Transverse colon (tissue), 4 donors: ENCODE data around the gene PRH2. TPM values are rescaled to one million over a fixed set of nuclear protein-coding genes. Genes with fewer than 3 reads are reported as not detected.

Experiments
- DNase-seq: peaks from one replicate; pipeline ENCODE4 v3.0.0-alpha.2; 2019
- H3K27ac ChIP-seq, 4 donors: fragments of 200-600 bp; sonication (generic); 2 replicates each; pipeline ENCODE4 v1.5.1; 2016 to 2018; ENCODE audit warnings: inconsistent platforms in 4 of 4
- H3K27me3 ChIP-seq: fragments of 200-600 bp; sonication (generic); 2 replicates; pipeline ENCODE4 v1.5.1; 2017; ENCODE audit warnings: inconsistent platforms
- H3K36me3 ChIP-seq, 4 donors: fragments of 200-600 bp; sonication (generic); 2 replicates each; pipeline ENCODE4 v1.5.1; 2017 to 2019; ENCODE audit warnings: inconsistent platforms in 4 of 4
- H3K4me1 ChIP-seq, 4 donors: fragments of 200-600 bp; sonication (generic); 2 replicates each; pipeline ENCODE4 v1.5.1; 2017 to 2020; ENCODE audit warnings: inconsistent platforms in 4 of 4
- H3K4me3 ChIP-seq, 4 donors: fragments of 200-600 bp; sonication (generic); 1 replicate in 1 of 4; 2 replicates in 3 of 4; pipeline versions ENCODE4 v1.5.1 to v1.6.1; 2017 to 2019; ENCODE audit warnings: inconsistent platforms in 4 of 4
- H3K9me3 ChIP-seq, 2 donors: fragments of 200-600 bp; sonication (generic); 2 replicates each; pipeline ENCODE4 v1.5.1; 2017 to 2019; ENCODE audit warnings: inconsistent platforms in 2 of 2
- CTCF ChIP-seq, 5 experiments: fragments of 200-600 bp in 3 of 5; fragments of 450-650 bp in 2 of 5; sonication (generic) in 3 of 5; IDR thresholded peaks; 1 replicate in 2 of 5; 2 replicates in 3 of 5; pipeline ENCODE4 v1.5.1; 2016 to 2017; ENCODE audit warnings: antibody characterized with exemption in 5 of 5, inconsistent platforms in 3 of 5, mild to moderate bottlenecking in 2 of 5, moderate library complexity in 1 of 5
- EP300 ChIP-seq: sonication (generic); formaldehyde crosslinking; IDR thresholded peaks from one replicate; pipeline ENCODE4 v1.6.1; 2017; ENCODE audit warnings: antibody characterized with exemption, low read depth
- POLR2A ChIP-seq: fragments of 450-650 bp; IDR thresholded peaks from one replicate; pipeline ENCODE4 v1.6.1; 2016; ENCODE audit warnings: antibody characterized with exemption, mild to moderate bottlenecking, moderate library complexity
- POLR2AphosphoS5 ChIP-seq, 3 donors: sonication (generic); formaldehyde crosslinking; IDR thresholded peaks; one replicate each; pipeline ENCODE4 v1.6.1; 2016; ENCODE audit warnings: antibody characterized with exemption in 3 of 3
- WGBS, 2 donors: methylation state at CpG; one replicate each; pipeline ENCODE4 v1.1.5; 2018; ENCODE audit warnings: low coverage in 1 of 2; 5-methylcytosine and 5-hydroxymethylcytosine counted together
- in situ Hi-C, 4 donors: fragments of 200-750 bp; cut with MboI; loops; one replicate each; pipeline versions ENCODE4 v1.15.0 to v1.15.1; 2017; ENCODE audit warnings: low sequenced_read_pairs in 3 of 4, low pct_ligation_motif_present in 1 of 4, low pct_unique_long_range_greater_than_20kb in 1 of 4
- intact Hi-C: fragments of 100-400 bp; cut with DNase I; formaldehyde crosslinking; loops from one replicate; pipeline ENCODE4 v1.15.1; 2023; ENCODE audit warnings: low total_unique reads
- total RNA-seq, 4 donors: library from RNA; depleted of rRNA; stranded (reverse); fragments of >200 nt; gene quantifications; one replicate each; pipeline ENCODE4 v1.1.0, GENCODE V29; 2016

PRH2 gene
- total RNA-seq, 4 donors from 2014 or later, result not detected

DNA sequence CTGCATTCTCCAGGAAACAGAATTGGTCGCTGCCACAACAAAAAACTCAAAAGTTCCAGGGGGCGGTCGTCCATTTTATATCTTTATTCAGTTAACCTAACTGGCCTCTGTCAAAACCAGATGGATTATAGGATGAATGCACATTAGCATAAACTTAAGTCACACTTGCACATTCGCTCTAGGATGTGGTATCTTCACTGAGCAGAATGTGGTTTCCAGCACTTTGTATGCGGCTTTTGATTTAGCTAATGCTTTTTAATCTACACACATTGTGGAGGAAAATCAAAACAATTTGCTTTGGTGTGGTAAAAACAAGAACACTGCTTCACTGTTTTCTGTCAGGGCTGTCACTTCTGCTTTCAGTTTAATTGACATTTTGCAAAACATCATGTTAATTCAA is 53.2 kb downstream of the PRH2 start:
- H3K27ac ChIP-seq, result no peak overlapping the region
- no peak overlapping the region for H3K4me3 ChIP-seq
- no peaks in the 10 kb centered on the region for H3K36me3 ChIP-seq
- no peaks in the 10 kb centered on the region for H3K9me3 ChIP-seq
- DNase-seq, result no peak
- intact Hi-C loops, result no loop called here
- in situ Hi-C loops, result no loop called here
- no peaks in the 10 kb centered on the region for H3K27me3 ChIP-seq
- TF ChIP-seq EP300 (no peak), CTCF (IDR thresholded peaks at IDR 0.05) (no peak), POLR2A (no peak), POLR2AphosphoS5 (IDR thresholded peaks at IDR 0.05) (no peak)
- H3K4me1 ChIP-seq, result no peaks in the 10 kb centered on the region
- WGBS, 2 donors, result 79 to 96% methylated on average over 3 to 5 of the region's 5 CpGs

Other genes with a start within 250 kb of the PRH2 start
- gene YBX3, start 205.9 kb upstream of the PRH2 start, total RNA-seq, result 100 to 1,000 TPM; 137 to 537 (median 236) TPM
- gene TAS2R7, start 126.6 kb upstream of the PRH2 start, total RNA-seq, result not detected
- gene TAS2R8, start 122.0 kb upstream of the PRH2 start, total RNA-seq, result not detected
- gene TAS2R9, start 119.1 kb upstream of the PRH2 start, total RNA-seq, result not detected
- gene TAS2R10, start 102.9 kb upstream of the PRH2 start, total RNA-seq, result under 1 TPM in 1 of 4 donors, not detected in 3; 0.79 TPM
- 1 to 10 TPM in 2 of 4 donors, not detected in 2; 1.1 to 2.6 TPM for gene PRR4, start 79.8 kb upstream of the PRH2 start, total RNA-seq
- 10 to 100 TPM in 3 of 4 donors, 1 to 10 TPM in 1; 4.8 to 64.8 (median 32.2) TPM for gene PRH1, start 45.0 kb upstream of the PRH2 start, total RNA-seq
- 1 to 10 TPM in 2 of 4 donors, not detected in 2; 1.5 to 6.2 TPM for gene TAS2R13, start 19.7 kb upstream of the PRH2 start, total RNA-seq
- gene TAS2R14, start 10.0 kb downstream of the PRH2 start, total RNA-seq, result 1 to 10 TPM in 3 of 4 donors, not detected in 1; 1.5 to 5.1 (median 3.8) TPM
- 1 to 10 TPM in 3 of 4 donors, not detected in 1; 4.1 to 7.1 (median 4.9) TPM for gene TAS2R50, start 57.7 kb downstream of the PRH2 start, total RNA-seq
- 1 to 10 TPM in 3 of 4 donors, not detected in 1; 2.6 to 6.0 (median 5.6) TPM for gene TAS2R20, start 69.1 kb downstream of the PRH2 start, total RNA-seq
- 1 to 10 TPM; 1.4 to 9.2 (median 5.0) TPM for gene TAS2R19, start 93.4 kb downstream of the PRH2 start, total RNA-seq
- gene TAS2R31, start 102.2 kb downstream of the PRH2 start, total RNA-seq, result 10 to 100 TPM in 3 of 4 donors, 1 to 10 TPM in 1; 4.5 to 27.5 (median 15.0) TPM
- 1 to 10 TPM in 2 of 4 donors, not detected in 2; 2.4 to 3.8 TPM for gene TAS2R46, start 133.1 kb downstream of the PRH2 start, total RNA-seq
- 1 to 10 TPM in 3 of 4 donors, not detected in 1; 2.5 to 5.6 (median 5.1) TPM for gene TAS2R43, start 163.1 kb downstream of the PRH2 start, total RNA-seq
- gene TAS2R30, start 205.4 kb downstream of the PRH2 start, total RNA-seq, result 10 to 100 TPM in 2 of 4 donors, 1 to 10 TPM in 2; 1.4 to 23.2 (median 12.3) TPM
- gene SMIM10L1, start 242.0 kb downstream of the PRH2 start, total RNA-seq, result 10 to 100 TPM in 1 of 4 donors, 1 to 10 TPM in 3; 5.2 to 17.2 (median 8.9) TPM